CD4-positive, alpha-beta T cell treated with Interleukin-15 for 1 hour (primary cell): ENCODE data around the gene RNF167.
"Not testable (repeated sequence)": the region's sequence is repeated elsewhere in the genome, so short reads cannot be mapped to it uniquely, and the experiment has no call there.

Experiments used
- DNase-seq: peaks from one replicate; pipeline ENCODE4 v3.0.0-alpha.2; 2020

Gene RNF167

DNA sequence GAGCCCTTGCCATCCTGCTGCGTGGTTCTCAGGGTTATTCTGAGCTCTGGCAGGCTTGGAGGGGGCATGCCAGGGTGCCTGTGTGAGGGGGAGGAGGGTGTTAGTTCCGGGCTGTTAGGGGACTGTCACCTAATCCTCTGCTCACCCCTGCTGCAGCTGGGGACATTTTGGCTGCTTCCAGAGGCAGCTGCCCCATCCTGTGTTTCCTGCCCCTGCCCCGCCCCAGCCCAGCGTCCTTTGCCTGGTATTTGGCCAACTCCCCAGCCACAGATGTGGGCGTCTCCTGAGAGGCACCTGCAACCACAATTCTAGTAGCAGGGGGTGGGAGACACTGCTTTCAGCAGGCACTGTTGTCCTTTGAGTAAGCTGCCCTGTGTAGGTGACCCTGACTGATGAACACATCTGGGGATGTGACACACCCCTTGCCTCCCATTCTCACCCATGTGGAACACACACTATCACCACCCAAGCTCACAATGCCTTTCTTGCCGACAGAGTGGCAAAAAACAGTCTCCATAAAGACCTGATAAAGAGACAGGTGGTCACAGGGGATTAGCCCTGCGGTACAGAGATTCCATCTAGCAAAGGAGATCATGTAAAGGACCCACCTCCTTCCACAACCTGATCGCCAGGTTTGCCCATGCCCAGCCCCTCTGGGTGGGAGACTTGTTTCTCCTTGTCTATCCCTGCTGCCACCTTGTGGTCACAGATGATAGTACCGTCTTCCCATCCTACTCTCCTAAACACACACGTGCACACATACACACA lies 36.8 kb upstream of the RNF167 start, which contains the start of gene CHRNE:
TSS of gene CHRNE (minus strand) at position 48 of the 768 bp plus-strand sequence. CDS start at position 13, 35 bp downstream.
- DNase-seq: peak; percentile 80

DNA sequence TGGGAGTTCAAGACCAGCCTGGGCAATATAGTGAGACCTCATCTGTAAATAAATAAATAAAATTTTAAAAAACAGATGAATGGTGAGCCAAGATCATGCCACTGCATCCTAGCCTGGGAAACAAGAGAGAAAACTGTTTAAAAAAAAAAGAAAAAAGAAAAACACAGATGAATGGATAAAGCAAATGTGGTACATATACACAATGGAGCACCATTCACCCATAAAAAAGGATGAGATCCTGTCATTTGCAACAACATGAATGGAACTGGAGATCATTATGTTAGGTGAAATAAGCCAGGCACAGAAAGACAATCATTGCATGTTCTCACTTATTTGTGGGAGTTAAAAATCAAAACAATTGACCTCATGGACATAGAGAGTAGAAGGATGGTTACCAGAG lies 33.4 kb upstream of the RNF167 start:
- not testable (repeated sequence) for DNase-seq

DNA sequence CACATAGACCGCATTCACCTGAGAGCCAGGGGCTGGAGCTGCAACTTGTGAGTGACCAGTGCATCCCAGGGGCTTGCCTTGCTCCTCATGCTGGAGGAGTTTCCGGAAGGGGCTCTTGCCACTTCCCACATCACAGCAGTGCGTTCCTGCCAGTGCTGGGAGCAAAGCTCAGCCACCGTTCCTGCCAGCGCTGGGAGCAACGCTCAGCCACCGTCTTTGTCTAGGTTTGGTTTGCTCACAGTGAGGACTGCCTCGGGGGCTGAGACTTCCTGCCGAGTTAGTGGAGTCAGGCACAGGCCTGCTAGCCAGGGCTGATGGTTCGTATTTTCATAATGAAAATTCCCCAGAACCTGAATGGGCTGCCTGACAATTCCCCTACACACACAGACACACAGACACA lies 31.8 kb upstream of the RNF167 start:
- no peak for DNase-seq

DNA sequence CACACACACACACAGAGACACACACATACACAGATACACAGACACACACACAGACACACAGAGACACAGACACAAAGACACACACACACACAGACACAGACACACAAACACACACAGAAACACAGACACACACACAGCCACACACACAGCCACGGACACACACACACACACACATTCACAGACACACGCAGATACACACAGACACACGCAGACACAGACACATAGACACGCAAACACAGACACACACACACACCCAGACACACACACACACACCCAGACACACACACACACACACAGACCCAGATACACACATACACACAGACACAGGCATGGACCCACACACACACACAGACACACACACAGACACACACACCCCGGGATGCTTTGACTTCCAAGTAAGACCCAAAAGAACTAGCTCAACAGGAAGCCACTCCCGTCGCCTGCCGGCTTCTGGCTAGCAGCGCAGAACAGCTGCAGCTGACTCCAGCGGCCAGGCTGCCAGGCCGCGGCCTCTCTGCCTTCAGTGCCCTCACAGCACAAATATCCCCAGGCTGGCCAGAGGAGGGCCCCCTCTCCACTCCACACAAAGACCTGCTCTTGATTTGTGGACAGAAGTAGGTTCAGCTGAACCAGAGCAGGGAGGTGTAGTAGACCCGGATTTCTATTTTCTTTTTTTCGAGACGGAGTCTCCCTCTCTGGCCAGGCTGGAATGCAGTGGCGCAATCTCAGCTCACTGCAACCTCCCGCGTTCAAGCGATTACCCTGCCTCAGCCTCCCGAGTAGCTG lies 31.2 kb upstream of the RNF167 start:
- peak; percentile 86 for DNase-seq

DNA sequence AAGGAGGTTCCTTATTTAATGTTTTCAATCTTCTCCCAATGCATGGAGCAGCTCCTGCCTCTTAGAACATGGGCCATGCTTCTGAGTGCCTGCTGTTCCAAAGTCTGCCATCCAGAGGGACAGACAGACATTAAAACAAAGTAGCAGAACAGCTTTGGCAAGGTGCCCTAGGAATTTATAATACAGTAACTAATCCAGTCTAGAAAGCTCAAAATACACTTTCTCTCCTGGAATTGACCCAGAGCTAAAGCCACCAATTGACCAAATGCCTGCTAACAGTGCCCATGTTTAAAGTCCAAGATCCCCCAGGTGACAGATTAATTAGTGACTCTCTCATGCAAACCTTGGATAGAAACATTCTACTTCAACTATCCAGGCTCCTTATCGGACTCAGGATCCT lies 26.1 kb upstream of the RNF167 start:
- DNase-seq: no peak

DNA sequence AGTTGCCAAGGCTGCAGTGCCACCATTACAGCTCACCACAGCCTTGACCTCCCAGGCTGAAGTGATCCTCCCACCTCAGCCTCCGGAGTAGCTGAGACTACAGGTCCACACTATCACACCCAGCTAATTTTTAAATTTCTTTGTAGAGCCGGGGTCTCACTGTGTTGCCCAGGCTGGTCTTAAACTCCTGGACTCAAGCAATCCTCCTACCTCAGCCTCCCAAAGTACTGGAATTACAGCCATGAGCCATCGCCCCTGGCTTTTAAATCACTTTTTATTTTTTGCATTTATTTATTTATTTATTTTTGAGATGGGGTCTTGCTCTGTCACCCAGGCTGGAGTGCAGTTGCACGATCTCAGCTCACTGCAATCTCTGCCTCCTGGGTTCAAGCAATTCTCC lies 25.5 kb upstream of the RNF167 start:
- DNase-seq: not testable (repeated sequence)

DNA sequence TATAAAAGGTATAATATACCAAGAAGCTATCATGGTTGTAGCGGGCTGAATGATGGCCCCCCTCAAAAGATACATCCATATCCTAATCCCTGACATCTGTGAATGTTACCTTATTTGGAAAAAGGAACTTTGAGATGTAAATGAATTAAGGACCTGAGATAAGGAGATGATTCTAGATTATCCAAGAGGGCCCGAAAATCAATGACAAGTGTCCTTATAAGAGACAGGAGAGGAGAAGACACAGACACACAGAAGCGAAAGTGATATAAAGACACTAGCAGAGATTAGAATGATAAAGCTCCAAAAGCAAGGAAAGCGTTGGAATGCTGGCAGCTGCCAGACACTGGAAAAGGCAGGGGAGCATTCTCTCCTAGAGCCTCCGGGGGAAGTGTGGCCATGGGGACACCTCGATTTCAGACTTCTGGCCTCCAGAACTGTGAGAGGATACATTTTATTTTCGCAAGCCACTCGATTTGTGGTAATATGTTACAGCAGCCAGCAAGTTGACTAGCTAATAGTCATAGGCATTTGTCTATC lies 20.5 kb upstream of the RNF167 start:
- DNase-seq: no peak

DNA sequence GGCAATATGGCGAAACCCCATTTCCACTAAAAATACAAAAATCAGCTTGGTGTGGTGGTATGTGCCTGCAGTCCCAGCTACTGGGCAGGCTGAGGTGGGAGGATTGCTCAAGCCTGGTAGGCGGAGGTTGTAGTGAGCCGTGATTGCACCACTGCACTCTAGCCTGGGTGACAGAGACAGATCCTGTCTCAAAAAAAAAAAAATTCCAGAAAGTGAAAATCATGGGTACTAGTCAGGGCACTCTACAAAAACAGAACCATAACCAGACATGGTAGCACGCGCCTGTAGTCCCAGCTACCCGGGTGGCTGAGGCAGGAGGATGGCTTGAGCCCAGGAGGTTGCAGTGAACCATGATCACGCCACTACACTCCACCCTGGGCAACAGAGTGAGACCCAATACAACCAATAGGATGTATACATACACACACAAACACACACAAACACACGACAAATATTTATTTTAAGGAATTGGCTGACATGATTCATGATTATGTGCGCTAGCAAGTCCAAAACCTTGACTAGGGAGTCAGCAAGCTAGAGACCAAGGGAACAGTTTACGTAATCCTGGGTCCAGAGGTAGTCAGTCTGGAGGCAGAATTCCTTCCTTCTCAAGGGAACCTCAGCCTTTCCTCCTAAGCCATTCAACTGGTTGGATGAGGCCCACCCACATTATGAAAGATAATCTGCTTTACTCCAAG lies 19.6 kb upstream of the RNF167 start:
- DNase-seq: peak; percentile 47

DNA sequence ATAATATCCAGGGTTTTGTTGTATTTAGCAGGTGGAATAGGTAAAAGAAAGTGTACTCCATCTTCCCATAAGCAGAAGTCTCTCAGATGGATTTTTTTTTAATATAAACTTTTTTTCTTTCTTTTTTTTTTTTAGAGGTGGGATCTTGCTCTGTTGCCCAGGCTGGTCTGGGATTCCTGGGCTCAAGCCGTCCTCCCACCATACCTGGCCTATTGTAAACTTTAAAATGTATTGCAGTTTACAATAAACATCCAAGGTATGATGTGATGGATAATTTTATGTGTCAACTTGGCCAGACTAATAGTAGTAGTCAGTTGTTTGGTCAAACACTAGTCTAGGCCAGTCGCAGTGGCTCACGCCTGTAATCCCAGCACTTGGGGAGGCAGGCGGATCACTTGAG lies 18.7 kb upstream of the RNF167 start:
- no peak for DNase-seq

DNA sequence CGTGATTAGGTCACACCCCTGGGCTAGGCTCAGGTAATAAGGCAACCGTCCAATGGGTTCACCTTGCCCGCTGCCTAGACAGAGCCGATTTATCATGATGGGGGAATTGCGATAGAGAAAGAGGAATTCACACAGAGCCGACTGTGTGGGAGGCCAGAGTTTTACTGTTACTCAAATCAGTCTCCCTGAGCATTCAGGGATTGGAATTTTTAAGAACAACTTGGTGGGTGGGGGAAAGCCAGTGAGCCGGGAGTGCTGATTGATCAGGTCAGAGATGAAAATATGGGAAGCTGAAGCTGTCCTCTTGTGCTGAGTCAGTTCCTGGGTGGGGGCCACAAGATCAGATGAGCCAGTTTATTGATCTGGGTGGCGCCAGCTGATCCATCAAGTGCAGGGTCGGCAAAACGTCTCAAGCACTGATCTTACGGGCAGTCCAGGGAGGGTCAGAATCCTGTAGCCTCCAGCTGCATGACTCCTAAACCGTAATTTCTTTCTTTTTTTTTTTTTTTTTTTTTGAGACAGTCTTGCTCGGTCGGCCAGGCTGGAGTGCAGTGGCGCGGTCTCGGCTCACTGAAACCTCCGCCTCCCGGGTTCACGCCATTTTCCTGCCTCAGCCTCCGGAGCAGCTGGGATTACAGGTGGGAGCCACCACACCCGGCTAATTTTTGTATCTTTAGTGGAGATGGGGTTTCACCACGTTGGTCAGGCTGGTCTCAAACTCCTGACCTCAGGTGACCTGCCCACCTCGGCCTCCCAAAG lies 13.3 kb upstream of the RNF167 start:
- DNase-seq: not testable (repeated sequence)

DNA sequence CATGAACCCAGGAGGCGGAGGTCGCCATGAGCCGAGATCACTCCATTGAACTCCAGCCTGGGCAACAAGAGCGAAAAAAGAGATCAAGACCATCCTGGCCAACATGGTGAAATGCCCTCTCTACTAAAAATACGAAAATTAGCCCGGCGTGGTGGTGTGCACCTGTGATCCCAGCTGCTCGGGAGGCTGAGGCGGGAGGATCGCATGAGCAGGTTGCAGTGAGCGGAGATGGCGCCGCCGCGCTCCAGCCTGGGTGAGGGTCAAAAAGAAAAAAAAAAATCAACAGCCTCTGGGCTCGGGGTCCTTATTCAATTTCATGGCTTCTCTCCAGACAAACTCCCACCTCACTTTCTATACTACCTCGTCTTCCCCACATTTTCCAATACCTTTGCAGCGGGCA lies 11.2 kb upstream of the RNF167 start:
- DNase-seq: no peak

DNA sequence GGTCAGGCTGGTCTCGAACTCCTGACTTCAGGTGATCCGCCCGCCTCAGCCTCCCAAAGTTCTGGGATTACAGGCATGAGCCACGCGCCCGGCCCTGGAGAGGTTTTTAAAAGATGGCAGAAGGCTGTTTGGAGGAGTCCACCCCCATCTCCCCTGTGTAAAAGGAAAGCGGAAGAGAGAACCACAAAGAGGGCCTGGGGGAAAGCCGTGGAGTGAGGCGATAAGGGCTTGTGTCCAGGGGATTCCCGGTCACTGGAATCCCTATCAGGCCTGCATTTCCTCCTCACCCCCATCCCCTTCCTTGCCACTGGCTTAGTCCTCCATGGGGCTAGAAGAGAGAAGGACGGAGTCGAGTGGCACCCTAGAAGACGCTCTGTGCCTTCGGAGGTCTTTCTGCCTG lies 8.1 kb upstream of the RNF167 start, which contains the start of gene GP1BA:
TSS of gene GP1BA (plus strand) at position 315 of the 400 bp plus-strand sequence. CDS start 328 bp downstream, outside the sequence.
- no peak for DNase-seq

DNA sequence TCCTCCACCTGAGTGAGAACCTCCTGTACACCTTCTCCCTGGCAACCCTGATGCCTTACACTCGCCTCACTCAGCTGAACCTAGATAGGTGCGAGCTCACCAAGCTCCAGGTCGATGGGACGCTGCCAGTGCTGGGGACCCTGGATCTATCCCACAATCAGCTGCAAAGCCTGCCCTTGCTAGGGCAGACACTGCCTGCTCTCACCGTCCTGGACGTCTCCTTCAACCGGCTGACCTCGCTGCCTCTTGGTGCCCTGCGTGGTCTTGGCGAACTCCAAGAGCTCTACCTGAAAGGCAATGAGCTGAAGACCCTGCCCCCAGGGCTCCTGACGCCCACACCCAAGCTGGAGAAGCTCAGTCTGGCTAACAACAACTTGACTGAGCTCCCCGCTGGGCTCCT lies 7.3 kb upstream of the RNF167 start:
- DNase-seq: no peak

DNA sequence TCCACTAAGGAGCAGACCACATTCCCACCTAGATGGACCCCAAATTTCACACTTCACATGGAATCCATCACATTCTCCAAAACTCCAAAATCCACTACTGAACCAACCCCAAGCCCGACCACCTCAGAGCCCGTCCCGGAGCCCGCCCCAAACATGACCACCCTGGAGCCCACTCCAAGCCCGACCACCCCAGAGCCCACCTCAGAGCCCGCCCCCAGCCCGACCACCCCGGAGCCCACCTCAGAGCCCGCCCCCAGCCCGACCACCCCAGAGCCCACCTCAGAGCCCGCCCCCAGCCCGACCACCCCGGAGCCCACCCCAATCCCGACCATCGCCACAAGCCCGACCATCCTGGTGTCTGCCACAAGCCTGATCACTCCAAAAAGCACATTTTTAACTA lies 6.4 kb upstream of the RNF167 start:
- no peak for DNase-seq

DNA sequence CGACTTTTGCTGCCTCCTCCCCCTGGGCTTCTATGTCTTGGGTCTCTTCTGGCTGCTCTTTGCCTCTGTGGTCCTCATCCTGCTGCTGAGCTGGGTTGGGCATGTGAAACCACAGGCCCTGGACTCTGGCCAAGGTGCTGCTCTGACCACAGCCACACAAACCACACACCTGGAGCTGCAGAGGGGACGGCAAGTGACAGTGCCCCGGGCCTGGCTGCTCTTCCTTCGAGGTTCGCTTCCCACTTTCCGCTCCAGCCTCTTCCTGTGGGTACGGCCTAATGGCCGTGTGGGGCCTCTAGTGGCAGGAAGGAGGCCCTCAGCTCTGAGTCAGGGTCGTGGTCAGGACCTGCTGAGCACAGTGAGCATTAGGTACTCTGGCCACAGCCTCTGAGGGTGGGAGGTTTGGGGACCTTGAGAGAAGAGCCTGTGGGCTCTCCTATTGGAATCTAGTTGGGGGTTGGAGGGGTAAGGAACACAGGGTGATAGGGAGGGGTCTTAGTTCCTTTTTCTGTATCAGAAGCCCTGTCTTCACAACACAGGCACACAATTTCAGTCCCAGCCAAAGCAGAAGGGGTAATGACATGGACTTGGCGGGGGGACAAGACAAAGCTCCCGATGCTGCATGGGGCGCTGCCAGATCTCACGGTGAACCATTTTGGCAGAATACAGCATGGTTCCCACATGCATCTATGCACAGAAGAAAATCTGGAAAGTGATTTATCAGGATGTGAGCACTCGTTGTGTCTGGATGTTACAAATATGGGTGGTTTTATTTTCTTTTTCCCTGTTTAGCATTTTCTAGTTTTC lies 5.7 kb upstream of the RNF167 start:
- DNase-seq: no peak

DNA sequence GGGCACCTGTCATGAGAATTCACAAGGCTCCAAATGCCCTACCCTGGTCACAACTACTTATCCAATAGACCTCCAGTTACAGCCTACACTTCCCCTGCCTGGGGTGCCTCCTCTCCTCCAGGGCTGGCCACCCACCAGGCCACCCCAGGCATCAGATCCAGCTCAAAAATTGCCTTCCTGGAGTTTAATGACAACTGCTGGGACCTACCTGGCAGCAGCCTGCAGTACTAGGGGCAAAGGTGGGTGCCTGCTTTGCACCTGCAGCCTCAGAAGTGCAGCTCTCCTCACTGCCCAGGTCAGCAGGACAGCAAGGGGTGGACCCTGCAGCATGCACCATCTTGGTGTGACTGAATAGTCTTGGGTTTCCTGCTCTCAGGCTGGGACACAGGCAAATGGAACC lies 4.4 kb upstream of the RNF167 start:
- no peak for DNase-seq

DNA sequence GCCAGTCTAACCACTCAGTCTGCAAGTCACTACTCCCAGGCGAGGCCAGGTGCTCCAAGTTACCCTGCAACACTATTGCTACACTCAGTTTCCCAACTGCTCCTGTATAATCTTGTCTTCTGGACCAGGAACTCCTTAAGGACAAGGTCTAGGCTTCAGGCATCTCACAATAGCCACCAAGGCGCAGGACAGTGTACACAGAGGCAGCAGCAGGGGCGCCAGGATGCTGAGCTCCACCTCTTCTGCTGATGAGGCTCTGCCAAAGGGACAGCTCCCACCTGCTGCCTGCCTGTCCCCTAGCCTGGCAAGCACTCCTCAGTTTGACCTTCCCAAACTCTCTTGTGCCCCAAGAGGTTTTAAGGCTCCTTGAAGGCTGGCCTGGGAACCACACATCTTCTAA lies 3.6 kb upstream of the RNF167 start:
- no peak for DNase-seq

DNA sequence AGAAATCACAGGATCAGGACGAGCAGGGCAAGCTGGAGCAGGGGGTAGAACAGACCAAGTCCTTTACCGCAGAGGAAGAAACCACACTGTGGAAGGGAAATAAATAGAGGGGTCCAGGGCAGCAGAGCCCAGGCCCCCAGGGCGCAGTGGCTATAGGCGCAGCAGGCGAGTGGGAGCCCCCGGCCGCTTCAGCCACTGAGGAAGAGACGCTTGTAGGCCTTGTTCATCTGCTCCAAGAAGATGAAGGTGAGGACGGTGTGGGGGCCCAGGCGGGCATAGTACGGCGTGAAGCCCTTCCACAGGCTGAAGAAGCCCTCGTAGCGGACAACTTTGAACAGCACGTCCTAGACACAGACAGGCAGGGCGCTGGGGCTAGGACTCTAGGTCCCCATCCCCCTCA lies 2.5 kb upstream of the RNF167 start:
- no peak for DNase-seq

DNA sequence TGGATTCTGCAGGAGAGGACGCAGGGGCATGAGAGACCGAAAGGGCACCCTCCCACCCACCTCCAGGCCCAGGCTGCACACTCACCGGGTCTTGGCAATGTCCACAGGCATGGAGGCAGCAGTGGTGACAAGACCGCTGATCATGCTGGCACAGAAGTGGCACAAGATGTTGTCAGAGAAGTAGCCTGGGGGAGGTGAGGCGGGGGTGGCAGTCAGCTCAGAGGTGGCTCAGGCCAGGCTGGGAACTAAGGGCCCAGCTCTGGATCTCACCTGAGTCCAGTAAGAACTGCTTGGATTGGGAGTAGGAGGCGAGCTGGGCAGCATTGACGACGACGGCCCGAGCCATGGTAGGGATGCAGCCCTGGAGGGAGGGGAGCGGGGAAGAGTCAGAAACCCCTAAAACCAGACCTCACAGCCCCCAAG lies 2.0 kb upstream of the RNF167 start:
- DNase-seq: no peak

DNA sequence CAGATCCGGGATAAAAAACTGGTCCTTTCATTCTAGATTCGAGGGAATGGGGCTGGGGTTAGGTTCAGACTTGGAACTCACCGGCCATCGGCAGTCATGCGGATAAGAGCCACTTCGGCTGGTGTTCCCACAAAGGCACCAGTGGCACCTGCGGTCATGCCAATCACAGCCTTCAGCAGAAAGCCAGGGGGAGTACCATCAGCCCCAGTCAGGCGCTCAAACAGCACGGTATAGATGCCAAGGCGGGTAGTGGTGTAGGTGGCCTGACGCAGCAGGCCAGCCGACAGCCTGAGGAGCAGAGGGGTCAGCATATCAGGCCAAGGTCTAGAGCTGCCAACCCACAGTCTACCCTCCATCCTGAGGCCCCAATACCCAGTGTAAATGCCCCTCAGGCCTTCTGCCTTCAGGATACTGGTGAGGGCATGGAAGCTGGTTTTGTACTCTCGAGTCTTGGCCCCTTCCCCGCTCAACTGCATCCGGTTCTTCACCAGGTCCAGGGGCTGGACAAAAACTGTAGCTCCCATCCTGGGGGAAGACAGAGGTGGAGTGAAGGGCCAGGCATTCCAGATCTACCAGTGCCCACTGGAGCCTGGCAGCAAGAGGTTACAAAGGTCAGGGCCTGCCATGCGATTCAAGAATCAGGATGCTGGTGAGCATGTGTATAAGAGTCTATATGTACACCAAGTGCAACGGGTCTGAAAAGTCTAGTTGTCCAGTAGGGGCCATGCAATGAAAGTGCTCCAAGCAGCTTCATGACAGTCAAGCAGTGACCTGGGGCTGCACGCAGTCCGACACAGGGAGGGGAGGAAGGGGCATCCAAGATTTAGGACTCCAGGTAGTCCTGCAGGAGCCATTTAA lies 1.2 kb upstream of the RNF167 start:
- DNase-seq: no peak

DNA sequence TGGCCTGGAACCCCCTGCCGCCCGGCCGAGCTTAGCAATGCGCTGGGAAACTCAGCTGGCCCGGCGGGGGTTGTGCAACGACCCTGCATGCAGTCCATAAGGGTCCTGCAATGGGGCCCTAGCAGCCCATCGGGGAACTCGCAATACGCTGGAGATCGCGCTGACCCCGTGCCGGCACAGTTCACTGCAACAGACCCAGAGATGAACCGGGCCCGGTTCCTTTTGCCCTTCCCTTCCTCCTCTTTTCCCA lies 597 bp upstream of the RNF167 start:
- no peak for DNase-seq
